ENCODE measurements around the gene DPYSL4.

DPYSL4 gene

DNA sequence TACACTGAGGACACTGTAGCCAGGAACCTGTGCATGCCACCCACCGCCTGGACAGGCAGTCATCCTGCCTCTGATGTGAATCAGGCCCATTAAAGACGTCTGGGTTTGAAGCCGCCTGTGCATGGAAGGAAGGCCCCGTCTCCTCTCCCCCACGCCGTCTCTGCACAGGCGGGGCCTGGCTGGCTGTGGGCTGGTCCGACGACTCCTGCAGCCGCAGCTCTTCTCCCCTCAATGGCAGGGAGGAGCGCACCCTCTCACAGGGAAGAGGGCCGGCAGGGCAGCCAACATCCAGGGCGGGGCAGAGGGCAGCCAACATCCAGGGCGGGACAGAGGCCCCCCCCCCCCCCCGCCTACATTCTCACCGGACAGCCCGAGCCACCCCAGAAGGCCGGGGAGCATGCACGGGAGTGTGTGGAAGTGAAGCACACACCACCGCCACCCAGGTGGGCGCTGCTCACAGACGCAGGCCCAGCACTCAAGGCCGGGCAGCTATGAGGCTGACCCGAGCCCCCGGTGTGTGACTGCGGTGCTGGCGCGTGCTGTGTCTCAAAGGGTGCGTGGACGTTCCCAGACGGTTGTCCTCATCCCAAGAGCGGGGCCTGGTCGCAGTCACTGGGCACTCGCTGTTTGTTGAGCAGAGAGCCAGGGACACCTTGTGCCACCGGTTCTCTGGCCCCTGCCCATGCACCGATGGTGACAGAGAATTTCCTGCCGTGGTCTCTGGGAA is 19.1 kb downstream of the DPYSL4 start:
- H3K4me3 ChIP-seq (ENCODE audit: low read length) = no peak overlapping the region
- no peak overlapping the region for H3K9ac ChIP-seq (ENCODE audit: low read length)
- H3K36me3 ChIP-seq (ENCODE audit: control insufficient read depth, insufficient read depth, low read length) = no peaks in the 10 kb centered on the region
- H3K27me3 ChIP-seq (ENCODE audit: control insufficient read depth, insufficient read depth, low read length) = no peaks in the 10 kb centered on the region
- no peaks in the 10 kb centered on the region for H3K9me3 ChIP-seq (ENCODE audit: control insufficient read depth, low read length)
- H3K4me1 ChIP-seq (ENCODE audit: control insufficient read depth, insufficient read depth, low read length) = no peaks in the 10 kb centered on the region

DNA sequence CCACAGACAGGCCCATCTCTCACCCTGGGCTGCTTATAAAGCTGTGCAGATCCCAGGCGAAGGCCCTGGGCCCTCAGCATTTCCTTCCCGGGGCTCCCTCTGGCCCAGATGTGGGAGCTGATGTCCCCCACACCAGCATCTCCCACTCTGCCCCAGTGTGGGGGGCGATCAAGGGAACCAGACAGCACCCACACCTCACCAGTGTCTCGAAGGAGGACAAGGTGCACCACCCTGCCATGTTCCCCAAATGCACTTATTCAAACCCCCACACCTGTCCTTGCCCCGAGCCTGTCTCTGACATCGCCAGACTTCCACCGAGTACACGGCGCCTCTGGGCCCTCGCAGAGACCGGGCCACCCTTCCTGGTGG is 19.6 kb downstream of the DPYSL4 start:
- no peak overlapping the region for H3K9ac ChIP-seq (ENCODE audit: low read length)
- no peak overlapping the region for H3K4me3 ChIP-seq (ENCODE audit: low read length)
- no peaks in the 10 kb centered on the region for H3K27me3 ChIP-seq (ENCODE audit: control insufficient read depth, insufficient read depth, low read length)
- no peaks in the 10 kb centered on the region for H3K9me3 ChIP-seq (ENCODE audit: control insufficient read depth, low read length)
- no peaks in the 10 kb centered on the region for H3K36me3 ChIP-seq (ENCODE audit: control insufficient read depth, insufficient read depth, low read length)
- no peaks in the 10 kb centered on the region for H3K4me1 ChIP-seq (ENCODE audit: control insufficient read depth, insufficient read depth, low read length)

DNA sequence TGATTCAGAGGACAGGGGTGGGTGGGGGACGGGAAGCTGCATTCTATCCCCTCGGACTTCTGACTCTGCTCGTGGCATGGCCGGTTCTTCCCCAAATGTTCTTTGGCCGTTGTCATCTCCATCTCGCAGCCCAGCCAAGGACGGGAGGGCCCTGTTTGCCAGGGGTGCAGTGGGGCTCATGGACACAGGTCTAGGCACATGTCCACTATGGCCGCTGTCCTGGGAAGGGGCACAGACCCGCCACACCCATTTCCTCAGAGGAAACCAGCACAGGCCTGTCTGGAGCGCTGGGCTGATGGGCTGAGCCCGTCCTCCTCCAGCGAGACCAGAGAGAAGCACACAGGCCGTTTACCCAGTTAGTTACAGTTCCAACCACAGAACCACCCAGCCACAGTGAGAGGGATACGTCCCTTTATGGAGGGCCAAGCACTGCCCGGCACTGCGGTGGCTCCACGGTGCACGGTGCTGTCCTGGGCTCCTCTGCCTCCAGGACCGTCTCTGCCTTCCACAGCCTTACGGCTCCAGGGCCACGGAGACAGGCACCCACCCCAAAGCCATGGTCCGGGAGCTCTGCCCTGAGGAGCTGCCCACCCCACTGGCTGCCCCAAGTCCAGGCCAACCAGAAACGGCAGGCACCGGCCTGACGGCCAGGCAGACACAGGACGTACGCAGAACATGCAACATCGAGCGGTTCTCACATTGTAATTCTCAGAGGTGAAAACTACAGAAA is 20.2 kb downstream of the DPYSL4 start:
- Histone ChIP-seq H3K9ac (ENCODE audit: low read length) (no peak overlapping the region), H3K36me3 (ENCODE audit: control insufficient read depth, insufficient read depth, low read length) (no peaks in the 10 kb centered on the region), H3K4me1 (ENCODE audit: control insufficient read depth, insufficient read depth, low read length) (no peaks in the 10 kb centered on the region), H3K27me3 (ENCODE audit: control insufficient read depth, insufficient read depth, low read length) (no peaks in the 10 kb centered on the region), H3K4me3 (ENCODE audit: low read length) (no peak overlapping the region), H3K9me3 (ENCODE audit: control insufficient read depth, low read length) (no peaks in the 10 kb centered on the region)

DNA sequence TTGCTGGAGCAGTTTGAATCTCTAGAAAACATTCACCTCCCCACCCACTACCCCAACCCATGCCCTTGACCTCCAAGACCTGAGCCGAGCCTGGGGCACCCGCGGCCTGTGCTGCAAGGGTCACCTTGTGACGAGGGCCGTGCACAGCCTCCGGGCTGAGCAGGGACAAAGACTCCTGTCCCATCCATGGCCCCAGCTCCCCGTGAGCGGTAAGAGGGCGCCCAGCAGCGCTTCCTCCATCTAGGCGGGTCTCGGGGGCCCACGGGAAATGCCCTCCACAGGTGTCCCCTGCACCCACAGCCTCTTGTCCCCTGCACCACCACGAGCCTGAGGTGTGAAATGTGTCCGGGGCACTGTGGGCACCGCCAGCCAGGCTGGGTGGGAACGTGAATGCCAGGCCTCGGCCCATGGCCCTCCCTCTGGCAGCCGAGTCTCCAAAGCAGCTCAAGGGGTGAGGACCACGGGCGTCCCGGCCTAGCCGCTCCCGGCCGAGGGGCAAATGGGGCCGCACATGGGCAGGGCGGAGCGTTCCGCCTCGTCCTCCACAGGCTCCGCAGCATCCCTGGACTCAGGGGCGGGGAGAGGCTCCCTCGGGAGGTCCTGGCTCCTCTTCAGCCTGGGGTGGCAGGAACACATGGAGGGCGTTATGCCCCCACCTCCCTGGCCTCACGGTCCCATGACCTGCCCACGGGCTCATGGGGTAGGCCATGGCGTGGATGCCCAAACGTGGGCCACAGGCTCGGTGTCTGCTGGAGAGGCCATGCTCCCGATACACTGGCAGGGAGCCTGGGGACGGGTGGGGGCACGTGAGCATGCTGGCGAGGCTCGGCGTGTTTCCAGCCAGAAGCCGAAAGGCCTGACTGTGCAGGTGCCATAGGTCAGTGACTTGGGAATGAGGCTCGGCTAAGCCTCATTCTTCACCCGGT is 21.1 kb downstream of the DPYSL4 start:
- Histone ChIP-seq H3K9ac (ENCODE audit: low read length) (no peak overlapping the region), H3K4me1 (ENCODE audit: control insufficient read depth, insufficient read depth, low read length) (no peaks in the 10 kb centered on the region), H3K4me3 (ENCODE audit: low read length) (no peak overlapping the region), H3K9me3 (ENCODE audit: control insufficient read depth, low read length) (no peaks in the 10 kb centered on the region), H3K36me3 (ENCODE audit: control insufficient read depth, insufficient read depth, low read length) (no peaks in the 10 kb centered on the region), H3K27me3 (ENCODE audit: control insufficient read depth, insufficient read depth, low read length) (no peaks in the 10 kb centered on the region)

GRCh38 chr10:132208462-132209050 is 21.8 kb downstream of the DPYSL4 start:
- H3K9ac ChIP-seq (ENCODE audit: low read length) = no peak overlapping the region
- H3K36me3 ChIP-seq (ENCODE audit: control insufficient read depth, insufficient read depth, low read length) = no peaks in the 10 kb centered on the region
- no peaks in the 10 kb centered on the region for H3K4me1 ChIP-seq (ENCODE audit: control insufficient read depth, insufficient read depth, low read length)

DNA sequence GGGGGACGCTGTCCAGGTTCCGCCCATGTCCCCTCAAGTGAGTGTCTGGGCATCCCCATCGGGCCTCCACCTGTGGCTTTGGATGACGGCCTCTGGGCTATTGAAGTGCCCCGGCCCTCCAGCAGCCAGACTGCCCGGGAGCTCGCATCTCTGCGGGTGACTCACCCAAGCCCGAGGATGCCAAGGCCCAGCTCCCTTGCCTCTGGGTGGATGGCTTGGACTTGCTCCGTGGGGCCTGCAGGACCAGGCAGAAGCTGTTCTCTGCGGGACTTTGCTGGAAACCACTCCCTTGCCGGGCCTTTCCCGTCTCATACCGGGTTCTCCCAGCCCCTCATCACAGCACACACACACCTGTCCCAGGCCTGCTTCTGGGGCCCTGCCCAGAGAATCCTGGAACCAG is 22.4 kb downstream of the DPYSL4 start:
- Histone ChIP-seq H3K9me3 (ENCODE audit: control insufficient read depth, low read length) (no peaks in the 10 kb centered on the region), H3K36me3 (ENCODE audit: control insufficient read depth, insufficient read depth, low read length) (no peaks in the 10 kb centered on the region), H3K9ac (ENCODE audit: low read length) (no peak overlapping the region), H3K4me3 (ENCODE audit: low read length) (no peak overlapping the region), H3K4me1 (ENCODE audit: control insufficient read depth, insufficient read depth, low read length) (no peaks in the 10 kb centered on the region), H3K27me3 (ENCODE audit: control insufficient read depth, insufficient read depth, low read length) (no peaks in the 10 kb centered on the region)

More at GRCh38 chr10:132208462-132209050, 21.8 kb downstream of the DPYSL4 start:
- H3K9me3 ChIP-seq (ENCODE audit: control insufficient read depth, low read length) = no peaks in the 10 kb centered on the region
- H3K4me3 ChIP-seq (ENCODE audit: low read length) = no peak overlapping the region
- H3K27me3 ChIP-seq (ENCODE audit: control insufficient read depth, insufficient read depth, low read length) = no peaks in the 10 kb centered on the region

GRCh38 chr10:132209978-132210530 is 23.3 kb downstream of the DPYSL4 start:
- Histone ChIP-seq H3K9ac (ENCODE audit: low read length) (no peak overlapping the region), H3K27me3 (ENCODE audit: control insufficient read depth, insufficient read depth, low read length) (no peaks in the 10 kb centered on the region), H3K4me3 (ENCODE audit: low read length) (no peak overlapping the region), H3K4me1 (ENCODE audit: control insufficient read depth, insufficient read depth, low read length) (no peaks in the 10 kb centered on the region), H3K9me3 (ENCODE audit: control insufficient read depth, low read length) (no peaks in the 10 kb centered on the region), H3K36me3 (ENCODE audit: control insufficient read depth, insufficient read depth, low read length) (no peaks in the 10 kb centered on the region)

GRCh38 chr10:132210766-132211165 is 24.0 kb downstream of the DPYSL4 start:
- Histone ChIP-seq H3K9me3 (ENCODE audit: control insufficient read depth, low read length) (no peaks in the 10 kb centered on the region), H3K4me1 (ENCODE audit: control insufficient read depth, insufficient read depth, low read length) (no peaks in the 10 kb centered on the region), H3K27me3 (ENCODE audit: control insufficient read depth, insufficient read depth, low read length) (no peaks in the 10 kb centered on the region), H3K9ac (ENCODE audit: low read length) (no peak overlapping the region), H3K4me3 (ENCODE audit: low read length) (no peak overlapping the region), H3K36me3 (ENCODE audit: control insufficient read depth, insufficient read depth, low read length) (no peaks in the 10 kb centered on the region)

GRCh38 chr10:132211246-132211645 is 24.5 kb downstream of the DPYSL4 start:
- H3K27me3 ChIP-seq (ENCODE audit: control insufficient read depth, insufficient read depth, low read length) = no peaks in the 10 kb centered on the region
- no peak overlapping the region for H3K9ac ChIP-seq (ENCODE audit: low read length)
- no peak overlapping the region for H3K4me3 ChIP-seq (ENCODE audit: low read length)
- H3K9me3 ChIP-seq (ENCODE audit: control insufficient read depth, low read length) = no peaks in the 10 kb centered on the region
- H3K4me1 ChIP-seq (ENCODE audit: control insufficient read depth, insufficient read depth, low read length) = no peaks in the 10 kb centered on the region
- H3K36me3 ChIP-seq (ENCODE audit: control insufficient read depth, insufficient read depth, low read length) = no peaks in the 10 kb centered on the region

DNA sequence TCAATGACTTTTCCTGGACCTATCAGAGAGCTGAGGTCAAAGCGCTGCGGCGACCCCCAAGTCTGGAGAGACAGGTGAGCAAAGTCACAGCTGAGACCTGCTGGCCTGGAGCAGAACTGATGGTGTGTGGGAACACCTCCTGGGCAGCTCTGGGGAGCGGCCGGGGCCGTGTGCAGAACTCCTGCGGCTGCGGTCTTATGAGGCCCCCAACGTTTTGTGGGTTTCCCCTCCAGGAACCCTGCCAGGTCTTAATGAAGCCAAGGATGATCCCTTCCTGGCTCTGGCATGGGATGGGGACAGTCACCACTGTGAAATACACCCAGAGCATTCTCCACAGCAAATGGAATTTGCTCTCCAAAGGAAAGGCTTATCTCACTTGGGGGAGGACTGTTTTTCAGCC is 26.1 kb downstream of the DPYSL4 start:
- H3K4me3 ChIP-seq (ENCODE audit: low read length) = no peak overlapping the region
- H3K27me3 ChIP-seq (ENCODE audit: control insufficient read depth, insufficient read depth, low read length) = no peaks in the 10 kb centered on the region
- no peak overlapping the region for H3K9ac ChIP-seq (ENCODE audit: low read length)
- H3K36me3 ChIP-seq (ENCODE audit: control insufficient read depth, insufficient read depth, low read length) = no peaks in the 10 kb centered on the region
- no peaks in the 10 kb centered on the region for H3K9me3 ChIP-seq (ENCODE audit: control insufficient read depth, low read length)
- no peaks in the 10 kb centered on the region for H3K4me1 ChIP-seq (ENCODE audit: control insufficient read depth, insufficient read depth, low read length)

- Histone ChIP-seq H3K4me1 (ENCODE audit: control insufficient read depth, insufficient read depth, low read length) (no peaks in the 10 kb centered on the region), H3K27me3 (ENCODE audit: control insufficient read depth, insufficient read depth, low read length) (no peaks in the 10 kb centered on the region), H3K9ac (ENCODE audit: low read length) (no peak overlapping the region), H3K9me3 (ENCODE audit: control insufficient read depth, low read length) (no peaks in the 10 kb centered on the region), H3K36me3 (ENCODE audit: control insufficient read depth, insufficient read depth, low read length) (no peaks in the 10 kb centered on the region), H3K4me3 (ENCODE audit: low read length) (no peak overlapping the region)
These were observed 27.2 kb downstream of the DPYSL4 start for GRCh38 chr10:132213917-132214316.
